ENCODE data around the gene KCNH1.

The KCNH1 gene

GRCh38 chr1:210828996-210829596 lies 304.9 kb downstream of the KCNH1 start:
- TF ChIP-seq CTCF (IDR thresholded peaks at IDR 0.05; ENCODE audit: insufficient read depth, low read depth, low read length, missing control alignments): no peak
- no peak overlapping the region for H3K4me3 ChIP-seq (ENCODE audit: low read length)
- DNase-seq (ENCODE audit: low read depth): no peak

- DNase-seq (ENCODE audit: low read depth): no peak
- TF ChIP-seq CTCF (IDR thresholded peaks at IDR 0.05; ENCODE audit: insufficient read depth, low read depth, low read length, missing control alignments): no peak
- no peak overlapping the region for H3K4me3 ChIP-seq (ENCODE audit: low read length)
Measured at GRCh38 chr1:210827481-210827880, 306.5 kb downstream of the KCNH1 start.

GRCh38 chr1:210826686-210827085 lies 307.3 kb downstream of the KCNH1 start:
- H3K4me3 ChIP-seq (ENCODE audit: low read length): no peak overlapping the region
- DNase-seq (ENCODE audit: low read depth): no peak
- no peak for TF ChIP-seq CTCF (IDR thresholded peaks at IDR 0.05; ENCODE audit: insufficient read depth, low read depth, low read length, missing control alignments)

GRCh38 chr1:210822932-210823331 lies 311.0 kb downstream of the KCNH1 start:
- H3K4me3 ChIP-seq (ENCODE audit: low read length): no peak overlapping the region
- TF ChIP-seq CTCF (IDR thresholded peaks at IDR 0.05; ENCODE audit: insufficient read depth, low read depth, low read length, missing control alignments): no peak
- no peak for DNase-seq (ENCODE audit: low read depth)

- no peak for TF ChIP-seq CTCF (IDR thresholded peaks at IDR 0.05; ENCODE audit: insufficient read depth, low read depth, low read length, missing control alignments)
- no peak for DNase-seq (ENCODE audit: low read depth)
- no peak overlapping the region for H3K4me3 ChIP-seq (ENCODE audit: low read length)
Measured at GRCh38 chr1:210822241-210822640, 311.7 kb downstream of the KCNH1 start.

- TF ChIP-seq CTCF (IDR thresholded peaks at IDR 0.05; ENCODE audit: insufficient read depth, low read depth, low read length, missing control alignments): no peak
Measured at GRCh38 chr1:210821615-210822014, 312.3 kb downstream of the KCNH1 start.

GRCh38 chr1:210819266-210819665 lies 314.7 kb downstream of the KCNH1 start:
- no peak for DNase-seq (ENCODE audit: low read depth)
- no peak for TF ChIP-seq CTCF (IDR thresholded peaks at IDR 0.05; ENCODE audit: insufficient read depth, low read depth, low read length, missing control alignments)
- no peak overlapping the region for H3K4me3 ChIP-seq (ENCODE audit: low read length)

More at GRCh38 chr1:210821615-210822014, 312.3 kb downstream of the KCNH1 start:
- DNase-seq (ENCODE audit: low read depth): no peak
- H3K4me3 ChIP-seq (ENCODE audit: low read length): no peak overlapping the region

Measured in epithelial cell of esophagus (primary cell).